Mucosa of rectum (tissue), 2 donors: ENCODE measurements around the gene ATXN1.

ENCODE experiments used
- H3K27ac ChIP-seq, 2 donors: one replicate each; pipeline ENCODE4 v1.7.0; 2013; ENCODE audit warnings: inconsistent platforms in 2 of 2, low read depth in 2 of 2, low read length in 2 of 2
- H3K27me3 ChIP-seq, 2 donors: one replicate each; pipeline ENCODE4 v1.7.0; 2013; ENCODE audit warnings: low read length in 2 of 2; ENCODE audit not compliant: control insufficient read depth in 2 of 2, insufficient read depth in 2 of 2
- H3K36me3 ChIP-seq, 2 donors: one replicate each; pipeline ENCODE4 v1.7.0; 2013; ENCODE audit warnings: low read length in 2 of 2; ENCODE audit not compliant: control insufficient read depth in 2 of 2, insufficient read depth in 2 of 2
- H3K4me1 ChIP-seq, 2 donors: one replicate each; pipeline ENCODE4 v1.7.0; 2013; ENCODE audit warnings: low read length in 2 of 2, mild to moderate bottlenecking in 1 of 2; ENCODE audit not compliant: control insufficient read depth in 2 of 2, insufficient read depth in 2 of 2
- H3K4me3 ChIP-seq, 2 donors: one replicate each; pipeline ENCODE4 v1.7.0; 2013; ENCODE audit warnings: low read length in 2 of 2
- H3K9ac ChIP-seq, 2 donors: one replicate each; pipeline ENCODE4 v1.7.0; 2013; ENCODE audit warnings: low read length in 2 of 2, low read depth in 1 of 2, mild to moderate bottlenecking in 1 of 2
- H3K9me3 ChIP-seq, 2 donors: one replicate each; pipeline ENCODE4 v1.7.0; 2013; ENCODE audit warnings: low read length in 2 of 2; ENCODE audit not compliant: control insufficient read depth in 2 of 2
- donor health status: healthy.
- donor health status: Normal muscosa, but diverticular disease.

Gene ATXN1

DNA sequence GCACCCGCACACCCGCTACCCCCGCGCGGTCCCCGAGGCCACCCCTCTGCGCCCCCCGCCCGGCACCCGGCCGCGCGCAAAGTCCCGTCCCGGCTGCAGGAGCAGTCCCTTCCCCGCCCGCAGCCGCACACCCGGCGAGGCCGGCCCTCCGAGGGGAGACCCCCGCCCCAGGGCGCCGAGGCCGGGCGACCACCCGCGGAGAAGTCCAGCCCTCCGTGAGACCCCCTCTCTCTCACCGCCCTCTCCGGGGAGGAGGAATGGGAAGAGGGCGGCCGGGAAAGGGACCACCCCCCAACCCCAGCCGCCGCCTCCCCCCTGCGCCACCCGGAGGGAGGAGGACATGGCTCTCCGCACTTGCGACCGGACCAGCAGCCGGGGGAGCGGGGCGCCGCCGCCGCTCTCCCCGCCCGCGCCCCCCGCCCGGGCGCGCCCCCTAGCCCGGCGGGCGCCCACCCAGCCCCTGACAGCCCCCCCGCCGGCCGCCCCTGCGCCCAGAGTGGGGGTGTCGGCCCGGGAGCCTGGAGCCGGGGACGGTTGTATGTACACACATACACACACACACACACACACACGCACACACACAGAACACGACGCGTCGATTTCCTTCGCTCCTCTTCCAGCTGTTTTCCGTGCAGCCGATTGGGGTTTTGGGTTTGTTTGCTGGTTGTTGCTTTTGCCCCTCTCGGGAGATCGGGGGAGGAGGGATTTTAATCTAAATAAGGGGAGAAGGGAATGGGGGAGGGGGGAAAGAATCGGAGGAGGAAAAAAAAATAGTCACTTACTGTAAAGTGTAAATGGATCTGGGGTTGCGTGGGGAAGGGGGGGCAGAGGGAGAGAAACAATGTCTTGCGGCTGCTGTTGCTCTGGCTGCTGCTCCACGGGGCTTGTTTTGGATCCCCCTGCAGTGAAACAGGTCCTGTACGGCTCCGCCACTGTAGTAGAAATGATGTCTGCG lies at the start of gene ATXN1:
Gene ATXN1, minus strand, starts transcription at position 945 of the 955 bp plus-strand sequence.
- Histone ChIP-seq H3K9ac (peak within 1 kb of the TSS; percentile 88 to 92), H3K27ac (peak within 1 kb of the TSS; percentile 98), H3K4me3 (peak within 1 kb of the TSS; percentile 91 to 97), H3K27me3 (no peaks in the 10 kb centered on the region), H3K4me1 (peaks cover 5 to 19% of the 10 kb centered on the region in 2 donors), H3K36me3 (no peaks in the 10 kb centered on the region), H3K9me3 (no peaks in the 10 kb centered on the region)

DNA sequence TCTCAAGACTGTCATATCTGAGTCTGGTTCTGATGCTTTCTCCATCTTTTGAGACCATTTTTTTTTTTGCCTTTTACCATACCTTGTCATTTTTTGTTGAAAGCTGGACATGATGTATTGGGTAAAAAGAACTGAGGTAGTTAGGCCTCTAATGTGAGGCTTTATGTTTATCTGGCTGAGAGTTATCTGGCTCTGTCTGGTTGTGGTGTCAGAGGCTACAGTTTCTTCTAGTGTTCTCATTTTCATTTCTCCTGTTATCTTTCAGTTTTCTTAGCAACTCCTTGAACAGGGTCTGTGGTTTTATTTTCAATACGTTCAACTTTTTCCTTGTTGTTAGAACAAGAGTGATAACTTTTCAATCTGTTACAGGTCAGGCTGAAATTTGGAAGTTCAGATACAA lies 49.2 kb upstream of the ATXN1 start:
- no peaks in the 10 kb centered on the region for H3K4me1 ChIP-seq
- H3K9me3 ChIP-seq, result no peaks in the 10 kb centered on the region
- no peak overlapping the region for H3K27ac ChIP-seq

DNA sequence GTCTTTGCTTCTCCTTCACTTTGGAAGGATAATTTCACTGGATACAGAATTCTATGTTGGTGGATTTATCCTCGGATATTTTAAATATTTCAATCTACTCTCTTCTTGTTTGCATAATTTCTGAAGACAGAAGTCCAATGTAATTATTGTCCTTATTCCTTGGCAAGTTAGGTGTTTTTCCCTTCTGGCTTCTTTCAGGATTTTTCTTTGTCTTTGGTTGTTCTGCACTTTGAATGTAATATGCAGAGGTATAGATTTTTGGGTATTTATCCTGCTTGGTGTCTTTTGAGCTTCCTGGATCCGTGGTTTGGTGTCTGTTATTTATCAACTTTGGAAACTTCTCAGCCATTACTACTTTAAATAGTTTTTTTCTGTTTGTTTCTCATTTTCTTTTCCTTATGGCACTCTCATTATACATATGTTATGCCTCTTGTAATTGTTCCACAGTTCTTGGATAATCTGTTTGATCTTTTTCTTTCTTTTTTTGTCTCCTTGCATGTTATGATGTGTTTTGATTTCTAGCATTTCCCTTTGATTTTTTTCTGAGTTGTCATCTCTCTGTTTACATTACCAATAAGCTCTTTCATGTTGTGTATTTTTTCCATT lies 48.6 kb upstream of the ATXN1 start:
- no peaks in the 10 kb centered on the region for H3K4me1 ChIP-seq
- no peak overlapping the region for H3K27ac ChIP-seq
- H3K27me3 ChIP-seq, result no peaks in the 10 kb centered on the region
- H3K9me3 ChIP-seq, result no peaks in the 10 kb centered on the region
- no peaks in the 10 kb centered on the region for H3K36me3 ChIP-seq
- no peak overlapping the region for H3K9ac ChIP-seq
- H3K4me3 ChIP-seq, result no peak overlapping the region

More for the DNA sequence above, 49.2 kb upstream of the ATXN1 start:
- no peak overlapping the region for H3K4me3 ChIP-seq
- no peaks in the 10 kb centered on the region for H3K36me3 ChIP-seq
- H3K27me3 ChIP-seq, result no peaks in the 10 kb centered on the region
- H3K9ac ChIP-seq, result no peak overlapping the region

DNA sequence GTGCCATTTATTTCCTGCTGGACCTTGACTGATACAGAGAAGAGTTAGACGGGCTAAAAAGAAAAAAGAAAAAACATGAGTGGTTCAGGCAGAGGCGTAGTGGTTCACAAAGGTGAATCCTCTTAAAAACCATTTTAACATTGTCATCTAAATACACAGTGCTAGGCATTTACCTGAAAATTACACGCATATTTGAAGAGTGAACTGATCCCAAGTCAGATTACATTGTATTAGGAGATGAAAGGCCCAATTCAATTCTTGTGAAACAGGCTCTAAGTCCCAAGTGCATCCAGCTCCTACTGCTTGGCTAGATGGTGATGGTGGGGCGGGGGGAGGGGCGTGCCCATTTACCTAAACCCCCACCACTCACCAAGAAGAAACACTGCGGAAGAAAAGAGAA lies 46.7 kb upstream of the ATXN1 start:
- no peaks in the 10 kb centered on the region for H3K9me3 ChIP-seq
- H3K4me1 ChIP-seq, result no peaks in the 10 kb centered on the region
- H3K27me3 ChIP-seq, result no peaks in the 10 kb centered on the region
- no peak overlapping the region for H3K9ac ChIP-seq
- no peak overlapping the region for H3K4me3 ChIP-seq
- H3K36me3 ChIP-seq, result no peaks in the 10 kb centered on the region
- H3K27ac ChIP-seq, result no peak overlapping the region

DNA sequence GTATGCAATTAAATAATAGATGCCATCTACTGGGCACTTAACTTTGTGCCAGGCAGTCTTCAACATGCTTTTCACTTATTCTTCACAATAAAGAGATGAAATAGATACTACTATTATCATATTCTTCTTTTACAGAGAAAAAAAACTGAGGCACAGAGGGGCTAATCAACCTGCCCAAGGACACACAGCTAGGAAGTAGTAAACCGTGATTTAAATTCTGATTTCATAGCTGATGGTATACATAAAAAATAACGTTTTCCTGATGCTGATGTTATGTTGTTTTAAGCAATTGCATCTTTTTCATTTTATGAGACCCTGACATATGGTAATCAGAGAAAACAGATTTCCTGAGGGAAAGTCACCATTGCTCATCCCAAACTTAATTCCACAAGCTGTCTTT lies 45.1 kb upstream of the ATXN1 start:
- no peaks in the 10 kb centered on the region for H3K27me3 ChIP-seq
- H3K27ac ChIP-seq, result no peak overlapping the region
- no peak overlapping the region for H3K4me3 ChIP-seq
- H3K9ac ChIP-seq, result no peak overlapping the region
- H3K36me3 ChIP-seq, result no peaks in the 10 kb centered on the region
- no peaks in the 10 kb centered on the region for H3K4me1 ChIP-seq
- H3K9me3 ChIP-seq, result no peaks in the 10 kb centered on the region

DNA sequence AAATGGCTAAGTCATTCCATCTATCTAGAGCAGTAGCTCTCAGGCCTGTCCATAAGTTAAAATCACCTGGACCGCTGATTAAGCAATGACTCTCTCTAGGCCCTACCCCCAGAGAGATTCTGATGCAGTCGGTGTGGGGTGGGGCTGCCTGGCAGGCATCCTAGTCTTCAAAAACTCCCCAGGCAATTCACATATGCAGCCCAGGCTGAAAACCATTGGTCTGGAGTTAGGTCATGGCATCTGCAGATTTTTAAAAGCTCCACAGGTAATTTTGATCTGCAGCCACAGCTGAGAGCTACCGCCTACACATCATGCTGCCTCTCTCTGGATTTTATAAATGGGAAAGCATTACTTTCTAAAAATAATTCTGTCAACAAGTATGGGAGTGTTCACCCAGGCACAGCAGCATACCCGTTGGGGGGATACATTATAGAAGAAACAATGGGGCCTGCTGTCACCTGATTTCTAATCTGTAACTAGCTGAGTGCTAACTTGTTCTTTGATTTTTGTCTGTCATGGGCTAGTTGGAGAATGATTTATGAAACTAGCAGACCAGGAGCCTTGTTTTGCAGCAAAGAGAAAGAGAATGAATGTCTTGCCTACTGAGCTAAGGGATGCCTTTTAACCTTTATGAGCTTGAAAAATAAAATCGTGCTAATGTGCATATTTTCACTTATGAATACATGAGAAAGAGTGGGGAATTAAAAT lies 44.1 kb upstream of the ATXN1 start:
- H3K9ac ChIP-seq, result no peak overlapping the region
- H3K36me3 ChIP-seq, result no peaks in the 10 kb centered on the region
- H3K4me3 ChIP-seq, result no peak overlapping the region
- H3K27me3 ChIP-seq, result no peaks in the 10 kb centered on the region
- H3K4me1 ChIP-seq, result no peaks in the 10 kb centered on the region
- H3K9me3 ChIP-seq, result no peaks in the 10 kb centered on the region
- no peak overlapping the region for H3K27ac ChIP-seq

DNA sequence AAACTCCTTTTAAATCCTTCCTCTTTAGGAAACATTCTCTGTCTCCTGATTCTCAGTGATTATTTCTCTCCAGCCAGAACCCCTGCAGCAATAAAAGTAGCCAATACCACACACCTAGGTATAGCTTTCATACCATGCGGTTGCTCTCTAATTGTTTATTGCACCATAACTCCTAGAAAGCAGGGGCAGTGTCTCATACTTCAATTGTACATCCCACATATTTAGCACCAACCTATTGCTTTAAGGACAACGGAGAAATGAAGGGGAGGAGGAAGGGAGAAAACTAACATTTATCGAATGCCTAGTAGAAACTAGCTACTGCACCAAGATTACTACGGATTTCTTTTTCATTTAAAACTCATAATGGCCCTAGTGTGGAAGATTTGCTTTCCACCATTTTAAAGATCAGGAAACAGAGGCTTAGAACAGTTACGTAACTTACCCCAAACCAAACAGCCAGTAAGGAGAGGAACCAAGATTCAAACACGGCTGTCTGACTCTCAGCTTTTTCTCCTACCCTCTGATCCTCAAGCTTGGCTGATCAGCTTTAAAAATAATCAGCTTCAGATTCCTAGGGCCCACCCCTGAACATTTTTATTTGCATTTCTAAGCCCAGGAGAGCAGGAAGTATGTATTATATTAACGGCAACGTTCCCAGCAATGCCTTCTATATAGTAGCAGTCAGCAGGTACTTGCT lies 43.4 kb upstream of the ATXN1 start:
- H3K9ac ChIP-seq, result no peak overlapping the region
- no peak overlapping the region for H3K27ac ChIP-seq
- H3K27me3 ChIP-seq, result no peaks in the 10 kb centered on the region
- H3K4me3 ChIP-seq, result no peak overlapping the region
- no peaks in the 10 kb centered on the region for H3K4me1 ChIP-seq
- H3K36me3 ChIP-seq, result no peaks in the 10 kb centered on the region
- no peaks in the 10 kb centered on the region for H3K9me3 ChIP-seq

DNA sequence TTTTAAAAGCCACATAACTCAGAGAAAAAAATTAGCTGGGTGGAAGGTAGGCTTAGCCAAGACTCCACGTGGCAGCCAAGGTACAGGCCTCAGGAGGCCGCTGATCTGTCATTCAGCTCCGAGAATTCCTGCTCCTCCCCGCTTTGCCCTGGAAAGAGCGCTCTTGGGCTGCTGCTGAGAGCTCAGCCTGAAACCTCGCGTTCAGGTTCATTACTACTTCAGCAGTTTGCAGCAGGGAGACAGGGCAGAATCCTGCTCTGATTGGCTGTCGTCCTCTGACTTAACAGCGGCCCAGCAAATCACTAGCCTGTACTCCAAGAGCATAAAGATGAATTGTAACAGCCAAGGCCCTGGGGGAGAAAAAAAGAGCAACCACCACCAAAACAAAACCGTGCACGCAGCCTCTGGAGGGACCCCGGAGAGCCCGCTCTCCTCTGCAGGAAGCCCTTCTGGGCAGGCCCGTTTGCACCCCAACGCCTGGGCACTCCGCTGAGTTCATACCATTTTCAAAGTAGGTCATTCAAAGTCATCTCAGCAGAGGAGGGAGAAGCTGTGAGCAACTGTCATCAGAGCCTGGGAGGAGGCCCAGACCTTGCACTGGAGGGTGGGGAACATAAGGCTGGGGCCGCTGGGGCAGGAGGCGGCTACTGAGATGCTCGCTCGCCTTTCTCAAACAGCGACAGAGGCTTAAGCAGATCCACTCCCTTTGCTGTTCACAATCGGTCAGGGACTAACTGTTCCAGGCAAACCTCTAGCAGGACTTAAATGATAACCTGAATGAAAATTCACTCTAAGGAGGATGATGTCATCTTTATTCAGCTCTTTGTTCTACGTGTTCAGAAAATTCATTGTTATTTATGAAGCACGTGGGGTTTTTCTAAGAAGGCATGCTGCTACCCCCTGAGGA lies 42.3 kb upstream of the ATXN1 start:
- Histone ChIP-seq H3K4me3 (no peak overlapping the region), H3K36me3 (no peaks in the 10 kb centered on the region), H3K27ac (peak overlapping the region in 1 of 2 donors; percentile 2), H3K4me1 (no peaks in the 10 kb centered on the region), H3K9ac (peak overlapping the region in 1 of 2 donors; percentile 10), H3K27me3 (no peaks in the 10 kb centered on the region), H3K9me3 (no peaks in the 10 kb centered on the region)

DNA sequence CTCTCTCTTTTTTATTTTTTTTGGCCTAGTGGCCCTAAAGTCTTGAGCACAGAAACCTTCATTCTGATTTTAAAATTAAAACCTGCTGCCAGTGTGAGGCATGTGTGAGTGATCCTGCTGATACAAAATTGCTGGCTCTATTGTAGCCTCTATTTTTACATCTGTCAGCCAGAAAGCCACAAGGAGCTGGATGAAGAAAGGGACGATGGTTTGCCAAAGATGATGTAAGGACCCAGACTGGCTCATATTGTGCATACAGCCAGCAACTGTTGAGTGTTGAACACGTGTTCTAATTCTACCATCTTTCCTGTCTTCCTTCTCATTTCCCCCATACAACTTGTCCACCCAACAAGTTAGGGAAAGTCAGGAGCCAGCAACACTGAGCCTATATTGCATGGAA lies 40.8 kb upstream of the ATXN1 start:
- H3K9me3 ChIP-seq, result no peaks in the 10 kb centered on the region
- H3K27ac ChIP-seq, result no peak overlapping the region
- H3K4me3 ChIP-seq, result no peak overlapping the region
- no peaks in the 10 kb centered on the region for H3K27me3 ChIP-seq
- no peak overlapping the region for H3K9ac ChIP-seq
- no peaks in the 10 kb centered on the region for H3K36me3 ChIP-seq
- no peaks in the 10 kb centered on the region for H3K4me1 ChIP-seq
